ENCODE results near the gene OVCH1. TPM values are rescaled to one million over a fixed set of nuclear protein-coding genes. Genes with fewer than 3 reads are reported as not detected.

The OVCH1 gene
- total RNA-seq, 2 donors from 2014 or later = 0.13 to 0.73 TPM

DNA sequence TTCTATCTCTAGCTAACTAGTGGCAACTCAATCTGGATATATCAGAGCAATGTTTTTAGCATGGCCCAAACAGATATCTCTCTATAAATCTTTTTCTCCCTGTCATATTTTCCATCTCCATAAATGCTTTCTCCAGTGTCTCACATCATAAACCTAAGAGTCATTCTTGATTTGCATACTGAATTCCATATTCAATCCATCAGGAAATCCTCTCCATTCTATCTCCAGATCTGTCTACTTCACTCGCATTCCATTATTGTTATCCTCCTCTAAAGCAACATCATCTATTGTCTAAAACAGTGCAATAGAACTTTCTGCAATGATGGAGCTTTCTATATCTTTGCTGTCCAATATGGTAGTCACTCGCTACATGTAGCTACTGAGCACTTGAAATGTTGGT is 71.0 kb downstream of the OVCH1 start:
- H3K4me3 Mint-ChIP-seq = no peak overlapping the region
- Histone ChIP-seq H3K4me3 (ENCODE audit: low read length) (no peak overlapping the region), H3K9me3 (ENCODE audit: control insufficient read depth, low read length) (peaks cover 27% of the 10 kb centered on the region), H3K9ac (ENCODE audit: extremely low read depth, low read length, poor library complexity, severe bottlenecking) (no peak overlapping the region), H3K4me1 (ENCODE audit: control insufficient read depth, insufficient read depth, low read length) (peaks cover 6% of the 10 kb centered on the region), H3K36me3 (ENCODE audit: control insufficient read depth, insufficient read depth, low read length) (no peaks in the 10 kb centered on the region), H3K27ac (ENCODE audit: low read depth, low read length) (no peak overlapping the region), H3K27me3 (ENCODE audit: control insufficient read depth, insufficient read depth, low read length, poor library complexity, severe bottlenecking) (no peaks in the 10 kb centered on the region)
- DNase-seq = no peak
- TF ChIP-seq, protein P1, sequence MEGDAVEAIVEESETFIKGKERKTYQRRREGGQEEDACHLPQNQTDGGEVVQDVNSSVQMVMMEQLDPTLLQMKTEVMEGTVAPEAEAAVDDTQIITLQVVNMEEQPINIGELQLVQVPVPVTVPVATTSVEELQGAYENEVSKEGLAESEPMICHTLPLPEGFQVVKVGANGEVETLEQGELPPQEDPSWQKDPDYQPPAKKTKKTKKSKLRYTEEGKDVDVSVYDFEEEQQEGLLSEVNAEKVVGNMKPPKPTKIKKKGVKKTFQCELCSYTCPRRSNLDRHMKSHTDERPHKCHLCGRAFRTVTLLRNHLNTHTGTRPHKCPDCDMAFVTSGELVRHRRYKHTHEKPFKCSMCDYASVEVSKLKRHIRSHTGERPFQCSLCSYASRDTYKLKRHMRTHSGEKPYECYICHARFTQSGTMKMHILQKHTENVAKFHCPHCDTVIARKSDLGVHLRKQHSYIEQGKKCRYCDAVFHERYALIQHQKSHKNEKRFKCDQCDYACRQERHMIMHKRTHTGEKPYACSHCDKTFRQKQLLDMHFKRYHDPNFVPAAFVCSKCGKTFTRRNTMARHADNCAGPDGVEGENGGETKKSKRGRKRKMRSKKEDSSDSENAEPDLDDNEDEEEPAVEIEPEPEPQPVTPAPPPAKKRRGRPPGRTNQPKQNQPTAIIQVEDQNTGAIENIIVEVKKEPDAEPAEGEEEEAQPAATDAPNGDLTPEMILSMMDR (conservative IDR thresholded peaks at IDR 0.05) = no peak
- WGBS, 2 experiments (ENCODE audit: insufficient coverage in 1 of 2, insufficient read length in 1 of 2) = 94 to 100% methylated on average over 1 to 2 of the region's 2 CpGs
- H3K4me1 Mint-ChIP-seq = peaks cover 28% of the 10 kb centered on the region
- peaks cover 33% of the 10 kb centered on the region for H3K9me3 Mint-ChIP-seq
- no peaks in the 10 kb centered on the region for H3K27me3 Mint-ChIP-seq (ENCODE audit: insufficient read depth)
- no peak overlapping the region for H3K27ac Mint-ChIP-seq
- H3K36me3 Mint-ChIP-seq (ENCODE audit: low read depth) = peaks cover 7% of the 10 kb centered on the region

DNA sequence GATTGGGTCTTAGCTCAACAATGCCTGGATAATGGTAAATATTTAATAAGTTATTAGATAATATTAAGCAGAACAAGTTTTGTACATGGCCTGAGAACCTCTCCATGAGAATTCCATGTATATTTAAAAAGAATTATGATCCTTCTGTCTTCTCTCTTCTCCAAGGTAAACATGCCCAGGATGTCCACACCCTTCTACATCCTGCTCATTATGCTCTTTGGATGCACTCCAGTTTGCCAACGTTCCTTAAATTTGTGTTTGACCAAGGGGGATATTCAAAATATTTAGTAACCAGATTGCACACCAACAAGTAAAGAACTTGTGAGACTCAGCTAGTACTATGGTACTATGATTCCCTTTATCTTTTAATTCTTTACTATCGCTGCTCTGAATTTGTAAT is 71.8 kb downstream of the OVCH1 start:
- Histone ChIP-seq H3K27me3 (ENCODE audit: control insufficient read depth, insufficient read depth, low read length, poor library complexity, severe bottlenecking) (no peaks in the 10 kb centered on the region), H3K9me3 (ENCODE audit: control insufficient read depth, low read length) (peaks cover 27% of the 10 kb centered on the region), H3K27ac (ENCODE audit: low read depth, low read length) (no peak overlapping the region), H3K4me3 (ENCODE audit: low read length) (no peak overlapping the region), H3K36me3 (ENCODE audit: control insufficient read depth, insufficient read depth, low read length) (no peaks in the 10 kb centered on the region), H3K4me1 (ENCODE audit: control insufficient read depth, insufficient read depth, low read length) (peaks cover 6% of the 10 kb centered on the region), H3K9ac (ENCODE audit: extremely low read depth, low read length, poor library complexity, severe bottlenecking) (no peak overlapping the region)
- Mint-ChIP-seq H3K36me3 (ENCODE audit: low read depth) (peaks cover 7% of the 10 kb centered on the region), H3K9me3 (peaks cover 35% of the 10 kb centered on the region), H3K4me1 (peaks cover 26% of the 10 kb centered on the region), H3K27ac (no peak overlapping the region), H3K4me3 (no peak overlapping the region), H3K27me3 (ENCODE audit: insufficient read depth) (no peaks in the 10 kb centered on the region)
- WGBS, 2 experiments (ENCODE audit: insufficient coverage in 1 of 2, insufficient read length in 1 of 2) = 84 to 100% methylated on average over 1 to 2 of the region's 2 CpGs
- no peak for DNase-seq
- TF ChIP-seq, protein P1 (conservative IDR thresholded peaks at IDR 0.05) = no peak

GRCh38 chr12:29416748-29417147 is 80.7 kb downstream of the OVCH1 start:
- H3K27ac ChIP-seq (ENCODE audit: low read depth, low read length) = no peak overlapping the region
- H3K4me1 Mint-ChIP-seq = no peaks in the 10 kb centered on the region
- no peak overlapping the region for H3K27ac Mint-ChIP-seq
- H3K9ac ChIP-seq (ENCODE audit: extremely low read depth, low read length, poor library complexity, severe bottlenecking) = no peak overlapping the region
- peaks cover 18% of the 10 kb centered on the region for H3K9me3 Mint-ChIP-seq
- H3K36me3 Mint-ChIP-seq (ENCODE audit: low read depth) = peaks cover 8% of the 10 kb centered on the region
- no peaks in the 10 kb centered on the region for H3K27me3 ChIP-seq (ENCODE audit: control insufficient read depth, insufficient read depth, low read length, poor library complexity, severe bottlenecking)
- peaks cover 8% of the 10 kb centered on the region for H3K27me3 Mint-ChIP-seq (ENCODE audit: insufficient read depth)
- DNase-seq = no peak
- TF ChIP-seq, protein P1 (conservative IDR thresholded peaks at IDR 0.05) = no peak
- no peaks in the 10 kb centered on the region for H3K4me1 ChIP-seq (ENCODE audit: control insufficient read depth, insufficient read depth, low read length)
- no peaks in the 10 kb centered on the region for H3K36me3 ChIP-seq (ENCODE audit: control insufficient read depth, insufficient read depth, low read length)
- no peak overlapping the region for H3K4me3 Mint-ChIP-seq
- no peak overlapping the region for H3K4me3 ChIP-seq (ENCODE audit: low read length)
- H3K9me3 ChIP-seq (ENCODE audit: control insufficient read depth, low read length) = peaks cover 11% of the 10 kb centered on the region

Measured in endodermal cell (in vitro differentiated cells).